Keratinocyte (primary cell): Measurements from ENCODE around the gene EPHB3. TPM values are rescaled to one million over a fixed set of nuclear protein-coding genes. Genes with fewer than 3 reads are reported as not detected.

Experiments
- DNase-seq: peaks from one replicate; pipeline ENCODE4 v3.0.0-alpha.2; 2011; ENCODE audit warnings: low read depth, missing footprints, low spot score
- FAIRE-seq: peaks from 2 replicates; lab custom pipeline; 2011; peaks lifted over from hg19 to GRCh38; lab: Jason Lieb, UNC
- H2AFZ ChIP-seq: 2 replicates; pipeline ENCODE4 v1.6.0; 2012; ENCODE audit warnings: low read length, control low read depth, inconsistent platforms; ENCODE audit not compliant: control insufficient read depth
- H3K27ac ChIP-seq: 2 replicates; pipeline ENCODE4 v1.5.1; 2011; ENCODE audit warnings: low read length; ENCODE audit not compliant: control insufficient read depth, insufficient read depth
- H3K27me3 ChIP-seq: 3 replicates; pipeline ENCODE4 v1.6.0; 2011; ENCODE audit warnings: low read length; ENCODE audit not compliant: control insufficient read depth, insufficient read depth; ENCODE audit errors: extremely low read depth
- H3K36me3 ChIP-seq, 2 experiments: 2 replicates in 1 of 2; 3 replicates in 1 of 2; pipeline ENCODE4 v1.5.1; 2011; ENCODE audit warnings: low read length in 2 of 2, mild to moderate bottlenecking in 1 of 2; ENCODE audit not compliant: control insufficient read depth in 2 of 2, insufficient read depth in 2 of 2; ENCODE audit errors: extremely low read depth in 1 of 2
- H3K4me1 ChIP-seq: 3 replicates; pipeline ENCODE4 v1.5.1; 2011; ENCODE audit warnings: low read length; ENCODE audit not compliant: control insufficient read depth, insufficient read depth; ENCODE audit errors: extremely low read depth
- H3K4me2 ChIP-seq: 3 replicates; pipeline ENCODE4 v1.6.0; 2011; ENCODE audit warnings: low read depth, low read length; ENCODE audit not compliant: control insufficient read depth, insufficient read depth; ENCODE audit errors: extremely low read depth
- H3K4me3 ChIP-seq, 3 experiments: fragments of 200-600 bp in 1 of 3; sonication (generic) in 1 of 3; 2 replicates in 2 of 3; 3 replicates in 1 of 3; pipeline ENCODE4 v1.5.1; 2011 to 2016; ENCODE audit warnings: low read length in 3 of 3, mild to moderate bottlenecking in 3 of 3, control low read depth in 2 of 3, inconsistent platforms in 1 of 3, low read depth in 1 of 3, mixed read lengths in 1 of 3, mixed run types in 1 of 3, moderate library complexity in 1 of 3; ENCODE audit not compliant: control insufficient read depth in 2 of 3, insufficient read depth in 2 of 3; ENCODE audit errors: extremely low read depth in 1 of 3
- H3K79me2 ChIP-seq: 2 replicates; pipeline ENCODE4 v1.6.0; 2012; ENCODE audit warnings: low read length; ENCODE audit not compliant: control insufficient read depth, insufficient read depth
- H3K9ac ChIP-seq: 3 replicates; pipeline ENCODE4 v1.6.0; 2011; ENCODE audit warnings: low read length; ENCODE audit not compliant: control insufficient read depth, insufficient read depth; ENCODE audit errors: extremely low read depth
- H3K9me1 ChIP-seq: 3 replicates; pipeline ENCODE4 v1.6.0; 2011; ENCODE audit warnings: low read length; ENCODE audit not compliant: control insufficient read depth, insufficient read depth; ENCODE audit errors: extremely low read depth
- H3K9me3 ChIP-seq: 2 replicates; pipeline ENCODE4 v1.5.1; 2012; ENCODE audit warnings: low read depth, low read length; ENCODE audit not compliant: control insufficient read depth
- H4K20me1 ChIP-seq: 3 replicates; pipeline ENCODE4 v1.6.0; 2011; ENCODE audit warnings: low read length; ENCODE audit not compliant: control insufficient read depth, insufficient read depth; ENCODE audit errors: extremely low read depth
- EZH2 ChIP-seq: IDR thresholded peaks from one replicate; pipeline ENCODE4 v1.6.1; 2012; ENCODE audit warnings: inconsistent platforms, mild to moderate bottlenecking, low read length, moderate library complexity
- dilution Hi-C: fragments of 300-500 bp; cut with MboI; formaldehyde crosslinking; loops from one replicate; pipeline ENCODE4 v1.7.0; 2020; ENCODE audit warnings: low sequenced_read_pairs; ENCODE audit not compliant: extremely low pct_ligation_motif_present
- polyA plus RNA-seq, 5 experiments: library from polyadenylated mRNA; depleted of rRNA in 3 of 5; stranded (reverse) in 3 of 5; stranded (forward) in 1 of 5; unstranded in 1 of 5; fragments of >200 nt; gene quantifications; 1 replicate in 1 of 5; 2 replicates in 3 of 5; 3 replicates in 1 of 5; pipeline versions ENCODE4 v1.2.1 to v1.2.3, GENCODE V29; 2011 to 2012; ENCODE audit warnings: missing spikeins in 2 of 5, low read depth in 1 of 5, low replicate concordance in 1 of 5
- TF ChIP-seq, protein P1 (sequence below), 3 experiments: IDR thresholded peaks in 1 of 3; conservative IDR thresholded peaks in 1 of 3; optimal IDR thresholded peaks in 1 of 3; 2 replicates in 2 of 3; 3 replicates in 1 of 3; pipeline versions ENCODE3 to v1.5.1; 2011; ENCODE audit warnings: low read length in 3 of 3, mild to moderate bottlenecking in 3 of 3, moderate library complexity in 2 of 3, control low read depth in 1 of 3, inconsistent platforms in 1 of 3; ENCODE audit not compliant: insufficient read depth in 2 of 3; ENCODE audit errors: extremely low read depth in 1 of 3

EPHB3 gene
- polyA plus RNA-seq, 1 donor (not counting 4 experiments of a cell fraction or from before 2014, with no cell fraction given): 2.2 TPM

DNA sequence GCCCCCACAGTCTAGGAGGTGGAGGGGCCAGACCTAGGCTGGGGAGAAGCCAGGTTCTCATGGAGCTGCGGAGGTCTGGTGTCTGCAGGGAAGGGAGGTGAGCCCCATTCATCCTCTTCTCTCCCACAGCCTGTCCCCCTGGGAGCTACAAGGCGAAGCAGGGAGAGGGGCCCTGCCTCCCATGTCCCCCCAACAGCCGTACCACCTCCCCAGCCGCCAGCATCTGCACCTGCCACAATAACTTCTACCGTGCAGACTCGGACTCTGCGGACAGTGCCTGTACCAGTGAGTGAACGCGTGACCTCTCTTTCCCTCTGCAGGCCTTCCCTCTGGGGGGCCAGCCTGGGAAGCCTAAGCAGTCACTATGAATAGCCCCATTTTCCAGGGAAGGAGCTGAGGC lies 14.1 kb downstream of the EPHB3 start:
- H3K9ac ChIP-seq: no peak overlapping the region
- dilution Hi-C loops: no loop called here
- H3K36me3 ChIP-seq: peaks cover 11 to 56% of the 10 kb centered on the region in 2 experiments
- H3K79me2 ChIP-seq: no peaks in the 10 kb centered on the region
- no peak overlapping the region for H2AFZ ChIP-seq
- no peak overlapping the region for H3K4me2 ChIP-seq
- no peaks in the 10 kb centered on the region for H3K27me3 ChIP-seq
- H4K20me1 ChIP-seq: no peaks in the 10 kb centered on the region
- no peak overlapping the region for H3K4me3 ChIP-seq
- H3K27ac ChIP-seq: no peak overlapping the region
- no peaks in the 10 kb centered on the region for H3K9me3 ChIP-seq
- no peak for TF ChIP-seq EZH2
- TF ChIP-seq, protein P1, sequence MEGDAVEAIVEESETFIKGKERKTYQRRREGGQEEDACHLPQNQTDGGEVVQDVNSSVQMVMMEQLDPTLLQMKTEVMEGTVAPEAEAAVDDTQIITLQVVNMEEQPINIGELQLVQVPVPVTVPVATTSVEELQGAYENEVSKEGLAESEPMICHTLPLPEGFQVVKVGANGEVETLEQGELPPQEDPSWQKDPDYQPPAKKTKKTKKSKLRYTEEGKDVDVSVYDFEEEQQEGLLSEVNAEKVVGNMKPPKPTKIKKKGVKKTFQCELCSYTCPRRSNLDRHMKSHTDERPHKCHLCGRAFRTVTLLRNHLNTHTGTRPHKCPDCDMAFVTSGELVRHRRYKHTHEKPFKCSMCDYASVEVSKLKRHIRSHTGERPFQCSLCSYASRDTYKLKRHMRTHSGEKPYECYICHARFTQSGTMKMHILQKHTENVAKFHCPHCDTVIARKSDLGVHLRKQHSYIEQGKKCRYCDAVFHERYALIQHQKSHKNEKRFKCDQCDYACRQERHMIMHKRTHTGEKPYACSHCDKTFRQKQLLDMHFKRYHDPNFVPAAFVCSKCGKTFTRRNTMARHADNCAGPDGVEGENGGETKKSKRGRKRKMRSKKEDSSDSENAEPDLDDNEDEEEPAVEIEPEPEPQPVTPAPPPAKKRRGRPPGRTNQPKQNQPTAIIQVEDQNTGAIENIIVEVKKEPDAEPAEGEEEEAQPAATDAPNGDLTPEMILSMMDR (optimal IDR thresholded peaks at IDR 0.05 in 1 of 3, IDR thresholded peaks at IDR 0.05 in 1 of 3, conservative IDR thresholded peaks at IDR 0.05 in 1 of 3; ENCODE audit: extremely low read depth in 1 of 3, insufficient read depth in 2 of 3, low read length in 3 of 3): no peak
- no peak for FAIRE-seq
- no peak for DNase-seq
- H3K9me1 ChIP-seq: no peaks in the 10 kb centered on the region
- peaks cover 7% of the 10 kb centered on the region for H3K4me1 ChIP-seq

DNA sequence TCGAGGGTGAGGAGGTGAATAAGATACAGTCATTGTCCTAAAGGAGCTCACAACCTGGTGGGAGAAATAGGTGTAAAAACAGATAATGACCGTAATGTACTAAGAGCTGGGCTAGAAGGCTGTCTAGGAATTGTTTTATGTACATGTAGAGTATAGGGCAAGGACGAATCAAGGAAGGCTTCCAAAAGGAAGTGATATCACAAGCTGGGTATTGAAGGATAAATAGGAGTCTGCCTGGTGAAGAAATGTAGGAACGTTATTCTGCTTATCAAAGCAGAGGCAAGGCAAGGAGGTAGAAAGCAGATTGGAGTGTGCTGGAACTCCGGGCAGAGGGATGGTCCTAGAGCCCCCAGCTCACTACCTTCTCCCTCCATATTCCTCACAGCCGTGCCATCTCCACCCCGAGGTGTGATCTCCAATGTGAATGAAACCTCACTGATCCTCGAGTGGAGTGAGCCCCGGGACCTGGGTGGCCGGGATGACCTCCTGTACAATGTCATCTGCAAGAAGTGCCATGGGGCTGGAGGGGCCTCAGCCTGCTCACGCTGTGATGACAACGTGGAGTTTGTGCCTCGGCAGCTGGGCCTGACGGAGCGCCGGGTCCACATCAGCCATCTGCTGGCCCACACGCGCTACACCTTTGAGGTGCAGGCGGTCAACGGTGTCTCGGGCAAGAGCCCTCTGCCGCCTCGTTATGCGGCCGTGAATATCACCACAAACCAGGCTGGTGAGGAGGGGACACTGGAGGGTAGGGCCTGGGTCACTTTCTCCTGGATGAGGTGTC lies 15.1 kb downstream of the EPHB3 start:
- H3K4me1 ChIP-seq: peaks cover 7% of the 10 kb centered on the region
- no peaks in the 10 kb centered on the region for H3K9me1 ChIP-seq
- dilution Hi-C loops: no loop called here
- TF ChIP-seq, protein P1 (optimal IDR thresholded peaks at IDR 0.05 in 1 of 3, IDR thresholded peaks at IDR 0.05 in 1 of 3, conservative IDR thresholded peaks at IDR 0.05 in 1 of 3; ENCODE audit: extremely low read depth in 1 of 3, insufficient read depth in 2 of 3, low read length in 3 of 3): no peak
- TF ChIP-seq EZH2: no peak
- H3K36me3 ChIP-seq: peaks cover 11 to 59% of the 10 kb centered on the region in 2 experiments
- H3K79me2 ChIP-seq: no peaks in the 10 kb centered on the region
- no peaks in the 10 kb centered on the region for H3K9me3 ChIP-seq
- H3K4me2 ChIP-seq: no peak overlapping the region
- H3K4me3 ChIP-seq: no peak overlapping the region
- H3K27ac ChIP-seq: no peak overlapping the region
- no peak overlapping the region for H2AFZ ChIP-seq
- H3K9ac ChIP-seq: no peak overlapping the region
- DNase-seq: no peak
- no peak for FAIRE-seq
- no peaks in the 10 kb centered on the region for H3K27me3 ChIP-seq
- H4K20me1 ChIP-seq: no peaks in the 10 kb centered on the region
